ENCODE results near the gene AKT3.

- TF ChIP-seq, protein P1, sequence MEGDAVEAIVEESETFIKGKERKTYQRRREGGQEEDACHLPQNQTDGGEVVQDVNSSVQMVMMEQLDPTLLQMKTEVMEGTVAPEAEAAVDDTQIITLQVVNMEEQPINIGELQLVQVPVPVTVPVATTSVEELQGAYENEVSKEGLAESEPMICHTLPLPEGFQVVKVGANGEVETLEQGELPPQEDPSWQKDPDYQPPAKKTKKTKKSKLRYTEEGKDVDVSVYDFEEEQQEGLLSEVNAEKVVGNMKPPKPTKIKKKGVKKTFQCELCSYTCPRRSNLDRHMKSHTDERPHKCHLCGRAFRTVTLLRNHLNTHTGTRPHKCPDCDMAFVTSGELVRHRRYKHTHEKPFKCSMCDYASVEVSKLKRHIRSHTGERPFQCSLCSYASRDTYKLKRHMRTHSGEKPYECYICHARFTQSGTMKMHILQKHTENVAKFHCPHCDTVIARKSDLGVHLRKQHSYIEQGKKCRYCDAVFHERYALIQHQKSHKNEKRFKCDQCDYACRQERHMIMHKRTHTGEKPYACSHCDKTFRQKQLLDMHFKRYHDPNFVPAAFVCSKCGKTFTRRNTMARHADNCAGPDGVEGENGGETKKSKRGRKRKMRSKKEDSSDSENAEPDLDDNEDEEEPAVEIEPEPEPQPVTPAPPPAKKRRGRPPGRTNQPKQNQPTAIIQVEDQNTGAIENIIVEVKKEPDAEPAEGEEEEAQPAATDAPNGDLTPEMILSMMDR (IDR thresholded peaks at IDR 0.05): no peak
- no peak for TF ChIP-seq EZH2 (IDR thresholded peaks at IDR 0.05)
These were observed 57.6 kb downstream of the AKT3 start for GRCh38 chr1:243792401-243792800.

Data from neural progenitor cell (in vitro differentiated cells).